Glomerular endothelial cell (primary cell): Measurements from ENCODE around the gene SLC4A3. TPM values are rescaled to one million over a fixed set of nuclear protein-coding genes. Genes with fewer than 3 reads are reported as not detected.

ENCODE experiments used
- DNase-seq: peaks from one replicate; pipeline ENCODE4 v3.0.0-alpha.2; 2011; ENCODE audit warnings: low read depth, low spot score; ENCODE audit errors: extremely low read depth
- total RNA-seq: library from RNA; depleted of rRNA; stranded (reverse); fragments of >200 nt; gene quantifications from 2 replicates; pipeline ENCODE4 v1.2.3, GENCODE V29; 2015

The SLC4A3 gene
- total RNA-seq, 1 donor from 2014 or later = 2.0 TPM

DNA sequence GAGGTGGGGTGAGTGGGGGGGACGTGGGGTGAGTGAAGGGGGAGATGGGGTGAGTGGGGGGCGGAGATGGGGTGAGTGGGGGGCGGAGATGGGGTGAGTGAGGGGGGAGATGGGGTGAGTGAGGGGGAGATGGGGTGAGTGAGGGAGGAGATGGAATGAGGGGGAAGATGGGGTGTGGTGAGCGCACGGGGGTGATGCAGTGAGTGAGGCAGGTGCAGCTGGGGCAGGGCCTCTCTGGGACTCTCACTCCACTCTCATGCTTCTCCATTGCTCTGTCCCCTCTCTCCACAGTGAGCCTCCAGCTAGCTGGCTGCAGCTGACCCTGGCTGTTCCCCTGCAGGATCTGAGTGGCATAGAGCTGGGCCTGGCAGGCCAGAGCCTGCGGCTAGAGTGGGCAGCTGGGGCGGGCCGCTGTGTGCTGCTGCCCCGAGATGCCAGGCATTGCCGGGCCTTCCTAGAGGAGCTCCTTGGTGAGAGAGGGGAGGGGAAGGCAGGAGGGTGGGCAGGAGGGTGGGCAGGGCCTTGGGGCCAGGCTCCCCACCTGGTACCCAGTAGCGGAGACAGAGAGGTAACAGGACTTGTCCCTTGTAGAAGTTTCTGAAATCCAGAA is 13.9 kb upstream of the SLC4A3 start:
- DNase-seq = no peak

GRCh38 chr2:219614076-219614860 is 13.2 kb upstream of the SLC4A3 start:
- no peak for DNase-seq

DNA sequence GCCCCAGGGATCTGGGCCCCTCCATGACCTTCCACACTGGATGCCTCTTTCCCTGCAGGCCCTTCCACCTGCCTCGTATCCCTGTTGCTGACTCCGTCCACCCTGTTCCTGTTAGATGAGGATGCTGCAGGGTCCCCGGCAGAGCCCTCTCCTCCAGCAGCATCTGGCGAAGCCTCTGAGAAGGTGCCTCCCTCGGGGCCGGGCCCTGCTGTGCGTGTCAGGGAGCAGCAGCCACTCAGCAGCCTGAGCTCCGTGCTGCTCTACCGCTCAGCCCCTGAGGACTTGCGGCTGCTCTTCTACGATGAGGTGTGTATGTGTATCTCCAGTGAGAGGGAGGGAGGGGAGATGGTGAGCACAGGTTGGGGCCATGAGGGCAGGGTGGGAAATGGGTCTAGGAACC is 12.4 kb upstream of the SLC4A3 start:
- no peak for DNase-seq

DNA sequence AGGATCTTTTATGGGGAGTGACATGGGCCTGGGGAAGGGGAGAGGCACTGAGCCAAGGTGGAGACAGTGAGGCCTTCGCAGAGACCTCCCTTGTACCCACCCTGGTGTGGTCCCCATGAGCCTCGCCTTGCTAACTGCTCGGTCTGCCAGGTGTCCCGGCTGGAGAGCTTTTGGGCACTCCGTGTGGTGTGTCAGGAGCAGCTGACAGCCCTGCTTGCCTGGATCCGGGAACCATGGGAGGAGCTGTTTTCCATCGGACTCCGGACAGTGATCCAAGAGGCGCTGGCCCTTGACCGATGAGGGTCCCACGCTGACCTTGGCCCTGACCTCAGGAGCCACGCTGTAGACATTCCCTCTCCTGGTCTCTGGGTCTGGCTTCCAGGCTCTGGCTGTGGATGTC is 11.5 kb upstream of the SLC4A3 start:
- DNase-seq = no peak

DNA sequence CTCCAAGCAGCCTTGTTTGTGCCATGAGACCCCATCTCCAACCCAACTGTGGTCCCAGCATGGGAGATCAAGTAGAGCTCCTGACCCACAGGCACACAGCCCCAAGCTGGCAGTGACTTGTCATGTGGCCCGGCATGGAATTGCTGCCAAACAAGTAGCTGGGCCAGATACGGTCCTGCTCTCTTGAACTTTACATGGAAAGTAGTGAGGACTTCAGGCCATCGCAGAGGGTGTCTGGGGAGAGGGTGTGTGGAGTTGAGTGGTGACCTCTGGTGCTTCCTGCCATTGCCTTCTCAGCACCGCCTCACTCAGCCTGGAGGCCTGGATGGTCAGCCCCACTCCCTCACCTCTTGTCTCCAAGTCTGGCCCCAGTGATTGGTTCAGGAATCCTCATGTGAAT is 10.9 kb upstream of the SLC4A3 start:
- no peak for DNase-seq

DNA sequence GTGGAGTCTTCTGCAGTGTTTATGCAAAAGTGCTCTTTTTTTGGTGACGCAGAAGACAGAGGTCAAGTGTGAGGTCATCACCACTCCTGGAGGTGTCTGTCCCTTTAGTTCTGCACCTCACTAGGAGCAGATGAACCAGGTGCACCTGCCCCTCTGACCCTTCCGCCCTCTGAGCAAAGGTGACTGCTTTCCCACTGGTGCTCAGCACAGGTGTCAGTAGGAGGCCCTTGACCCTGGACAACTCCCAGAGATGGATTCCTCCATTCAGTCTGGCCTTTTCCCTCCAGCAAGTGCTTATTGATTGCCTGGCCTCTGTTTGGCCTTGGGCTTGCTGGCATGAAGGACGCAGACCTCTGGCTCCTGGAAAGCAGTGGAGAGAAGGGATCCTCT is 8.7 kb upstream of the SLC4A3 start:
- no peak for DNase-seq

- DNase-seq = no peak
These were observed 8.2 kb upstream of the SLC4A3 start for GRCh38 chr2:219619235-219619634.

- no peak for DNase-seq
These were observed 6.9 kb upstream of the SLC4A3 start for GRCh38 chr2:219620546-219620945.

DNA sequence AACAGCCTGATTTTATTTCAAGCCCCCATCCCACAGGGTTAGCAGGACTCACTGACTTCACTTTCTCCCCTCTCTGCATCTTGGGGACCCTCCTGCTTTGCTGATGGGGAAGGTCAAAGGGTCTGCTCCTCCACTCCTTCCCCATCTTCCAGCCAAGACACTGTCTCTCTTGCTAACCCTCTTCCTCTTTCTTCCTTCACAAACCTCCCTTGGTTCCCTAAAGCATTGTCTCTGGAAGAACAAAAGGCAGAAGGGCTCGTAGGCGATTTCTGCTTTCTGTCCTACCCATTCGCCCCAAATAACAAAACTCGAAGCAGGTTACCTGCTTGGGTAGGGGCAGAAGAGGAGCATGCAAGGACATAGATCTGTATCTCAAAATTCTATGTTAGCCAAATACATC is 5.5 kb upstream of the SLC4A3 start:
- DNase-seq = no peak

- no peak for DNase-seq
These were observed 5.0 kb upstream of the SLC4A3 start for GRCh38 chr2:219622472-219622871.

DNA sequence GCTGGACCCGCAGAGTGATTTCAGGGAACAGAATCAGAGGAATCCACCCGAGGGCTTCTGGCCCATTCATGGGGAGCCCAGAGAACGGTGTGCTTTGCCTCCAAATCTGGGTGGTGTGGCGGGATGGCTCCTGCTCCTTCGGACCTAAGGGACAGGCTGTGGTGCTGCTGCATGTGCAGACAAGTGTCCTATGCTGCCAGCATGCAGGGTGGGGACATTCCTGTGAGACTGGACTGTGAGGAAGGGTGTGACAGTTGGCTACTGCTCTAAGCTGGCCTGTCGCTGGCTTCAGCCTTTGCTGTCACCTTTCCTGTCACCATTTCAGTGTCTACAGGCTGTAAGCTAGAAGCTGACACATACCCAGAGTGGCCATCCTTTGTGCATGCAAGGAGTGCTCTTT is 2.9 kb upstream of the SLC4A3 start:
- no peak for DNase-seq

GRCh38 chr2:219625179-219625578 is 2.3 kb upstream of the SLC4A3 start:
- no peak for DNase-seq

- DNase-seq = no peak
These were observed 890 bp upstream of the SLC4A3 start for GRCh38 chr2:219626540-219626939.

DNA sequence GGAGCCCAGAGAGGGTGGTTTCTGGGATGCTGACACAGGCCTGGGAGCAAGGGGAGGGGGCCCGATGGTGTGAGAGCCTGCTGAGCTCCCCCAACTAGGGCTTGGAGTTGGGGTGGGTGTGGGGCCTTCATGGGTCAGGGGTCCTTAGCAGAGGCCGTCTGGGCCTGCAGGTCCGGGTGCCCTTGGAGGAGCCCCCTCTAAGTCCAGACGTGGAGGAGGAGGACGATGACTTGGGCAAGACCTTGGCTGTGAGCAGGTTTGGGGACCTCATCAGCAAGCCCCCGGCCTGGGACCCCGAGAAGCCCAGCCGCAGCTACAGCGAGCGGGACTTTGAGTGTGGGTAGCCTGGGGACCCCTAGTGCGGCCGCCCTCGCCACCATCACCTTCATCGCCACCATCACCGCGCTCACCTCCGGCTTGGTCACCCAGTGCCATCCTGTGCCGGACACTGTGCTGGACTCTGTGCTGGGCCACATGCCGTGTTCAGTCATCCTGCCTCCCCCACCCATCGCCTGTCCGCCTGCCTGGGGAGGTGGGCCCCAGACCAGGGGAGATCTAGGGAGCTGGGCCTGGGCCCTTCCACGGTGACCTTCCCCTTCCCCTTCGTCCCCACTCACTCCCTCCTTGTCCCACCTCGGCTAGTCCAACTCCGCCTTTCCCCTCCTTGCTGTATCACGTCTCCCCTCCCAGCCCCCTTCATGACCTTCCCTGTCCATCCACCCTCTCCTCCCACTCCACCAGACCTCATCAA is 980 bp downstream of the SLC4A3 start:
- DNase-seq = no peak

- DNase-seq = no peak
These were observed 1.8 kb downstream of the SLC4A3 start for GRCh38 chr2:219628986-219629901.

- DNase-seq = no peak
These were observed 2.7 kb downstream of the SLC4A3 start for GRCh38 chr2:219629976-219630695.

- no peak for DNase-seq
These were observed 3.5 kb downstream of the SLC4A3 start for GRCh38 chr2:219630770-219631405.

DNA sequence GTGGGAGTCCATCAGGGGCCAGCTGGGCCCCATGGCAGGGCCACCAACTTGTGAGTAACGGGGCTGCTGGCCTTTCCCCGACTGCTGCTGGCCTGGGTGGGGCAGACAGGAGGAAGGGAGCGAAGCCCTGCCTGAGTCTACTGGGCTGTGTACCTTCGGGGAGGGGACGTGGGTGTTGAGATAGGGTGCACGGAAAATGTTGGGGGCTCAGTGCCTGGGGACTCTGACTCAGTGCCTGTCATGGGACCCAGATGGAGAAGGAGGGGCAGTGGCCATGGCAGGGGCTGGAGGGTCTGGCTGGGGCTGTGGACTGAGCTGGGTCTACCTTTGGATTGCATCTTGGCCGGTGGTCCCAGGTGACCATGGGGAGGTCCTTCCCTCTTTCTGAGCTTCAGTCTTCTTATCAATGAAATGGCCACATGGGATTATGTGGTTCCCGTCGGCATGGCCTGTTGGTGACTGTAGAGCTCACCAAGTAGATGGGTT is 4.0 kb downstream of the SLC4A3 start:
- DNase-seq = no peak

GRCh38 chr2:219631904-219632759 is 4.7 kb downstream of the SLC4A3 start:
- no peak for DNase-seq
